Muscle of leg (tissue), 11 donors: ENCODE measurements around the gene RAB33B. TPM values are rescaled to one million over a fixed set of nuclear protein-coding genes. Genes with fewer than 3 reads are reported as not detected.
"Not testable (repeated sequence)": the region's sequence is repeated elsewhere in the genome, so short reads cannot be mapped to it uniquely, and the experiment has no call there.

ENCODE experiments used
- DNase-seq: peaks from one replicate; pipeline ENCODE4 v3.0.0; 2013
- H3K27ac ChIP-seq: one replicate; pipeline ENCODE4 v1.5.1; 2013; ENCODE audit warnings: mild to moderate bottlenecking, low read length, control low read depth
- H3K27me3 ChIP-seq: one replicate; pipeline ENCODE4 v1.6.1; 2013; ENCODE audit warnings: low read length; ENCODE audit not compliant: control insufficient read depth, insufficient read depth
- H3K36me3 ChIP-seq: one replicate; pipeline ENCODE4 v1.6.1; 2013; ENCODE audit warnings: low read length; ENCODE audit not compliant: control insufficient read depth, insufficient read depth
- H3K4me1 ChIP-seq: one replicate; pipeline ENCODE4 v1.6.1; 2013; ENCODE audit warnings: low read length; ENCODE audit not compliant: control insufficient read depth, insufficient read depth
- H3K4me3 ChIP-seq: one replicate; pipeline ENCODE4 v1.5.1; 2013; ENCODE audit warnings: low read length, control low read depth
- H3K9me3 ChIP-seq: replicated peaks from 2 replicates; pipeline ENCODE4 v1.6.1; 2013; ENCODE audit warnings: low read depth, low read length; ENCODE audit not compliant: control insufficient read depth
- WGBS: methylation state at CpG from one replicate; pipeline ENCODE4 v1.1.5; 2013; ENCODE audit warnings: missing lambda C conversion rate; ENCODE audit not compliant: insufficient coverage; 5-methylcytosine and 5-hydroxymethylcytosine counted together
- polyA plus RNA-seq, 8 donors: library from polyadenylated mRNA; unstranded; fragments of 120-200 nt; gene quantifications; one replicate each; pipeline versions ENCODE4 v1.2.1 to v1.2.3, GENCODE V29; 2013; ENCODE audit warnings: inconsistent platforms in 1 of 8, low replicate concordance in 1 of 8; ENCODE audit not compliant: insufficient read length in 8 of 8, insufficient read depth in 1 of 8
- total RNA-seq: library from RNA; stranded (reverse); fragments of 120-200 nt; gene quantifications from one replicate; pipeline ENCODE4 v1.2.4, GENCODE V29; 2013

RAB33B gene
- total and polyA plus RNA-seq, 9 donors: 6.9 to 12.0 (median 9.4) TPM

DNA sequence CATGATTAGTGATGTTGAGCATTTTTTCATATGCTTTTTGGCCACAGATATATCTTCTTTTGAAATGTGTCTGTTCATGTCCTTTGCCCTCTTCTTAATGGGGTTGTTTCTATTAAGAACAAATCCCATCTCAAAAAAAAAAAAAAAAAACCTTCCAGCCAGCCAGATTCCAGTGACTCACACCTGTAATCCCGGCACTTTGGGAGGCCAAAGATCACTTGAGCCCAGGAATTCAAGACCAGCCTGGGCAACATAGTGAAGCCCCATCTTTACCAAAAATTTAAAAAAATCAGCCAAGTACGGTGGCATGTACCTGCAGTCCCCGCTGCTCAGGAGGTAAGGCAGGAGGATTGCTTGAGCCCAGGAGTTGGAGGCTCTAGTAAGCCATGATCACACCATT is 5.1 kb downstream of the RAB33B start:
- Histone ChIP-seq H3K27ac (no peak overlapping the region), H3K4me1 (peaks cover 9% of the 10 kb centered on the region), H3K4me3 (no peak overlapping the region), H3K27me3 (no peaks in the 10 kb centered on the region), H3K9me3 (no peaks in the 10 kb centered on the region), H3K36me3 (peaks cover 6% of the 10 kb centered on the region)
- WGBS: no CpG with 5 or more reads among the region's 3 CpGs
- no peak for DNase-seq

GRCh38 chr4:139460565-139460964 is 6.6 kb downstream of the RAB33B start:
- peaks cover 6% of the 10 kb centered on the region for H3K36me3 ChIP-seq
- 83% methylated on average over 1 of the region's 3 CpGs for WGBS
- DNase-seq: no peak
- no peak overlapping the region for H3K4me3 ChIP-seq
- H3K4me1 ChIP-seq: peaks cover 4% of the 10 kb centered on the region
- no peaks in the 10 kb centered on the region for H3K27me3 ChIP-seq
- no peaks in the 10 kb centered on the region for H3K9me3 ChIP-seq
- no peak overlapping the region for H3K27ac ChIP-seq

GRCh38 chr4:139461022-139461628 is 7.2 kb downstream of the RAB33B start:
- no peak for DNase-seq
- H3K36me3 ChIP-seq: peaks cover 6% of the 10 kb centered on the region
- H3K9me3 ChIP-seq: no peaks in the 10 kb centered on the region
- no peaks in the 10 kb centered on the region for H3K27me3 ChIP-seq
- no peaks in the 10 kb centered on the region for H3K4me1 ChIP-seq
- H3K4me3 ChIP-seq: no peak overlapping the region
- no peak overlapping the region for H3K27ac ChIP-seq
- no CpG with 5 or more reads among the region's 5 CpGs for WGBS

DNA sequence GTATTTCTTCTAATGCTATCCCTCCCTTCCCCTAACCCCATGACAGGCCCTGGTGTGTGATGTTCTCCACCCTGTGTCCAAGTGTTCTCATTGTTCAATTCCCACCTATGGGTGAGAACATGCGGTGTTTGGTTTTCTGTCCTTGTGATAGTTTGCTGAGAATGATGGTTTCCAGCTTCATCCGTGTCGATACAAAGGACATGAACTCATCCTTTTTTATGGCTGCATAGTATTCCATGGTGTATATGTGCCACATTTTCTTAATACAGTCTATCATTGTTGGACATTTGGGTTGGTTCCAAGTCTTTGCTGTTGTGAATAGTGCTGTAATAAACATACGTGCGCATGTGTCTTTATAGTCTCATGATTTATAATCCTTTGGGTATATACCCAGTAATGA is 10.6 kb downstream of the RAB33B start:
- H3K9me3 ChIP-seq, H3K4me3 ChIP-seq, H3K27me3 ChIP-seq, H3K27ac ChIP-seq, H3K4me1 ChIP-seq, H3K36me3 ChIP-seq, DNase-seq: not testable (repeated sequence)
- WGBS: no CpG with 5 or more reads among the region's 5 CpGs

- WGBS: no CpG with 5 or more reads among the region's 4 CpGs
- H3K4me3 ChIP-seq: no peak overlapping the region
- DNase-seq: no peak
- no peaks in the 10 kb centered on the region for H3K27me3 ChIP-seq
- H3K4me1 ChIP-seq: no peaks in the 10 kb centered on the region
- H3K27ac ChIP-seq: no peak overlapping the region
- H3K9me3 ChIP-seq: peaks cover 6% of the 10 kb centered on the region
- H3K36me3 ChIP-seq: peaks cover 2% of the 10 kb centered on the region
Observed at GRCh38 chr4:139465922-139466321, 12.0 kb downstream of the RAB33B start.

GRCh38 chr4:139468756-139469155 is 14.8 kb downstream of the RAB33B start:
- not testable (repeated sequence) for H3K27me3 ChIP-seq, H3K36me3 ChIP-seq, H3K4me3 ChIP-seq, H3K27ac ChIP-seq, H3K4me1 ChIP-seq, DNase-seq
- peaks cover 13% of the 10 kb centered on the region for H3K9me3 ChIP-seq

DNA sequence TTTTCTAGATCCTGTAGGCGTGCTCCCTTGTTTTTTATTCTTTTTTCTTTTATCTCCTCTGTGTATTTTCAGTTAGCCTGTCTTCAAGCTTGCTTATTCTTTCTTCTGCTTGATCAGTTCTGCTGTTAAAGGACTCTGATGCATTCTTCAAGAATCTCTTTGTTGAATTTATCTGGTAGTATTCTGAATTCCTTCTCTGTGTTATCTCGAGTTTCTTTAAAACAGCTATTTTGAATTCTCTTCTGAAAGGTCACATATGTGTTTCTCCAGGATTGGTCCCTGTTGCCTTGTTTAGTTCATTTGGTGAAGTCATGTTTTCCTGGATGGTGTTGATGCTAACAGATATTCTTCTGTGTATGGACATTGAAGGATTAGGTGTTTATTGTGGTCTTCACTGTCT is 15.3 kb downstream of the RAB33B start:
- Histone ChIP-seq H3K4me3 (no peak overlapping the region), H3K9me3 (peaks cover 13% of the 10 kb centered on the region), H3K4me1 (no peaks in the 10 kb centered on the region), H3K36me3 (peaks cover 9% of the 10 kb centered on the region), H3K27ac (no peak overlapping the region), H3K27me3 (no peaks in the 10 kb centered on the region)
- WGBS: no CpG with 5 or more reads among the region's 2 CpGs
- no peak for DNase-seq

DNA sequence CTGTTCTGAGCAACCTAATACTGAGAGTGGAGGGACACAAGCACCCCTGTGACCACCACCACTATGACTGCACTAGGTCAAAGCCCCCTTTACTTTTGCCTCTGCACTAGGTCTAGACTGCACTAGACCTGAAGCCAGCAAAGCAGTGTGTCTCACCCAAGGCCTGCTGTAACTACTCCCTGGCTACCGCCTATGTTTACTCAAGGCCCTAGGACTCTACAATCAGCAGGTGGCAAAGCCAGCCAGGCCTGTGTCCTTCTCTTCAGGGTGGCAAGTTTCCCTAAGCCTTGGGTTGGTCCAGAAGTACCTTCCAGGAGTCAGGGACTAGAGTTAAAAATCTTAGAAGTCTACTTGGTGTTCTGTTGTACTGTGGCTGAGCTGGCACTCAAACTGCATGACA is 15.9 kb downstream of the RAB33B start:
- Histone ChIP-seq H3K4me1 (no peaks in the 10 kb centered on the region), H3K36me3 (peaks cover 9% of the 10 kb centered on the region), H3K4me3 (no peak overlapping the region), H3K27ac (no peak overlapping the region), H3K9me3 (peaks cover 13% of the 10 kb centered on the region), H3K27me3 (no peaks in the 10 kb centered on the region)
- DNase-seq: no peak
- WGBS: no CpG with 5 or more reads among the region's 1 CpG

DNA sequence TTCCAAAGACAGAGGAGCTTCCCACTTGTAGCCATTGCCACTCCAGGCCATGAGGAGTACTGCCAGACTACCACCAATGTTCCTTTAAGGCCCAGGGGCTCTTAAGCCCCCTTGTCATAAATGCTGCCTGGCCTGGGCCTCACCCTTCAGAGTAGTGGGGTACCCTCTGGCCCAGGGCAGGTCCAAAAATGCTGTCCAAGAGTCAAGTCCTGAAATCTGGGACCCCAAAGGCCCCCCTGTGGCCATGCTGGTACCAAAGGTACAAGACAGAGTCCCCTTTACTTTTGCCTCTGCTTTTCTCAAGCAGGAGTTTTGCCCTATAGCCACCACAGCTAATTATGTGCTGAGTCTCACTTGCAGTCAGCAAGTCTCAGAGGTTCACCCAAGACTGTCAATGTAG is 16.4 kb downstream of the RAB33B start:
- no peak for DNase-seq
- Histone ChIP-seq H3K9me3 (peaks cover 13% of the 10 kb centered on the region), H3K4me1 (no peaks in the 10 kb centered on the region), H3K36me3 (peaks cover 9% of the 10 kb centered on the region), H3K4me3 (no peak overlapping the region), H3K27me3 (no peaks in the 10 kb centered on the region), H3K27ac (no peak overlapping the region)

GRCh38 chr4:139470997-139471665 is 17.2 kb downstream of the RAB33B start:
- H3K27me3 ChIP-seq: no peaks in the 10 kb centered on the region
- 100% methylated on average over 3 of the region's 6 CpGs for WGBS

DNA sequence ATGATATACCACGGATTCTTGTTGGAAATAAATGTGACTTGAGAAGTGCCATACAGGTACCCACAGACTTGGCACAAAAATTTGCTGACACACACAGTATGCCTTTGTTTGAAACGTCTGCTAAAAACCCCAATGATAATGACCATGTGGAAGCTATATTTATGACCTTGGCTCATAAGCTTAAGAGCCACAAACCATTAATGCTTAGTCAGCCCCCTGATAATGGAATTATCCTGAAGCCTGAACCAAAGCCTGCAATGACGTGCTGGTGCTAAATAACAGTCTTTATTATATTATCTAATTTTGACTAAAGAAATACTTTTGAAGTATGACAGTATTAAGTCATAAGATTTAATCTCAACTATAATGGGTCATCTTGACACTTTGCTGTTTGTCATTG is 18.9 kb downstream of the RAB33B start:
- Histone ChIP-seq H3K27ac (no peak overlapping the region), H3K9me3 (peaks cover 13% of the 10 kb centered on the region), H3K4me1 (no peaks in the 10 kb centered on the region), H3K4me3 (no peak overlapping the region), H3K27me3 (no peaks in the 10 kb centered on the region), H3K36me3 (peaks cover 9% of the 10 kb centered on the region)
- WGBS: no CpG with 5 or more reads among the region's 3 CpGs
- no peak for DNase-seq

More at GRCh38 chr4:139470997-139471665, 17.2 kb downstream of the RAB33B start:
- Histone ChIP-seq H3K9me3 (peaks cover 13% of the 10 kb centered on the region), H3K36me3 (peaks cover 9% of the 10 kb centered on the region), H3K27ac (no peak overlapping the region), H3K4me1 (no peaks in the 10 kb centered on the region), H3K4me3 (no peak overlapping the region)
- no peak for DNase-seq
